ENCODE measurements around the gene MMP14.

Gene MMP14

DNA sequence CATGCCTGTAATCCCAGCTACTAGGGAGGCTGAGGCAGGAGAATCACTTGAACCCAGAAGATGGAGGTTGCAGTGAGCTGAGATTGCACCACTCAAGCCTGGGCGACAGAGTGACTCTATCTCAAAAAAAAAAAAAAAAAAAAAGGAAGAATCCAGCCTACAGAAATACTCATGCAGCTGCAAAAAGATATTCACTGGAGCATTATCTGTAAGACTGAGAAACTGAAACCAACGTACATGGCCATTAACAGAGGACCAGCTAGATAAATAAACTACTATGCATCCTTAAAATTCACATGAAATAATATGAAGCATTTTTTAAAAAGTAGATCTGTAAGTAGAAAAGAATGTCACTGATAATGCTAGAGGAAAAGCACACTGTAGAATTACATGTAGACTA is 24.7 kb upstream of the MMP14 start:
- TF ChIP-seq, protein P1, sequence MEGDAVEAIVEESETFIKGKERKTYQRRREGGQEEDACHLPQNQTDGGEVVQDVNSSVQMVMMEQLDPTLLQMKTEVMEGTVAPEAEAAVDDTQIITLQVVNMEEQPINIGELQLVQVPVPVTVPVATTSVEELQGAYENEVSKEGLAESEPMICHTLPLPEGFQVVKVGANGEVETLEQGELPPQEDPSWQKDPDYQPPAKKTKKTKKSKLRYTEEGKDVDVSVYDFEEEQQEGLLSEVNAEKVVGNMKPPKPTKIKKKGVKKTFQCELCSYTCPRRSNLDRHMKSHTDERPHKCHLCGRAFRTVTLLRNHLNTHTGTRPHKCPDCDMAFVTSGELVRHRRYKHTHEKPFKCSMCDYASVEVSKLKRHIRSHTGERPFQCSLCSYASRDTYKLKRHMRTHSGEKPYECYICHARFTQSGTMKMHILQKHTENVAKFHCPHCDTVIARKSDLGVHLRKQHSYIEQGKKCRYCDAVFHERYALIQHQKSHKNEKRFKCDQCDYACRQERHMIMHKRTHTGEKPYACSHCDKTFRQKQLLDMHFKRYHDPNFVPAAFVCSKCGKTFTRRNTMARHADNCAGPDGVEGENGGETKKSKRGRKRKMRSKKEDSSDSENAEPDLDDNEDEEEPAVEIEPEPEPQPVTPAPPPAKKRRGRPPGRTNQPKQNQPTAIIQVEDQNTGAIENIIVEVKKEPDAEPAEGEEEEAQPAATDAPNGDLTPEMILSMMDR (IDR thresholded peaks at IDR 0.05; ENCODE audit: insufficient read depth, low read length, poor library complexity, severe bottlenecking): no peak
- H3K27me3 ChIP-seq (replicated peaks; ENCODE audit: control insufficient read depth, insufficient read depth, low read length): no peaks in the 10 kb centered on the region
- no peak for DNase-seq (ENCODE audit: extremely low read depth, insufficient read length)
- no peaks in the 10 kb centered on the region; the same call in 1 of the 2 replicates for H3K36me3 ChIP-seq (ENCODE audit: control insufficient read depth, insufficient read depth, low read length)
- H3K4me3 ChIP-seq (replicated peaks; ENCODE audit: low read depth, low read length): no peak overlapping the region

DNA sequence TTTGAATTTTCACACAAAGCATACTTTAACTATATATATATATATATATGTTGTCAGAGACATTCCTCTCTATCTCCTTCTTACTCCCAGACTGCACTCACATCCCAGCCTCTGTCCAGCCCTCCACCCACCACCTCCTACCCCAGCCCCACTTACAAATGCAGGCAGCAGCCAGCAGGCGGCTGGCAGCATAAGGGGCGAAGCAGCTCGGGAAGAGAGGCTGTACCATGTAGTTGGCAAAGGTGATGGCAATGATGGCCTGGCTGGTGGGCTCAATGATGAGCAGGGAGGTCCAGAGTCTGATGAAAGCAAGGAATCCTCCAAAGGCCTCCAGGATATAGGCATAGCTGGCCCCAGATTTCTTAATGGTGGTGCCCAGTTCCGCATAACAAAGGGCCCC is 23.6 kb upstream of the MMP14 start:
- no peak overlapping the region for H3K4me3 ChIP-seq (replicated peaks; ENCODE audit: low read depth, low read length)
- no peaks in the 10 kb centered on the region; the same call in 1 of the 2 replicates for H3K36me3 ChIP-seq (ENCODE audit: control insufficient read depth, insufficient read depth, low read length)

DNA sequence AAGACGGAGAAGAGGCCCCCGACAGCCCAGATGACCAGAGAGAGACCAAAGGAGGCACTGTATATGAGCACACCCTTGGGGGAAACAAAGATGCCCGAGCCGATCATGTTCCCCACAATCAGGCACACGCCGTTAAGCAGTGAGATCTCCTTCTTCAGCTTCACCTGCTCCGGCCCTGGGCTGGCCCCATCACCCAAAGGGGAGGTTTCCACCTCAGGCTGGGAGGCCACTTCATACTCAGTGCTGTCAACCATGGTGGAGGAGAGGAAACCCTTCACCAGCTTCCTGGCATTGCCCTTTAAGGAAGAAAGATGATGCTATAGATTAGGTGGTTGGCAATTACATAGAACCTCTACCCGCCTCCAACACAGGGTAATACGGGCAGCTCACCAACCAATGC is 23.2 kb upstream of the MMP14 start:
- Histone ChIP-seq H3K4me3 (replicated peaks; ENCODE audit: low read depth, low read length) (no peak overlapping the region), H3K36me3 (ENCODE audit: control insufficient read depth, insufficient read depth, low read length) (no peaks in the 10 kb centered on the region; the same call in 1 of the 2 replicates), H3K27me3 (replicated peaks; ENCODE audit: control insufficient read depth, insufficient read depth, low read length) (no peaks in the 10 kb centered on the region)
- DNase-seq (ENCODE audit: extremely low read depth, insufficient read length): no peak
- TF ChIP-seq, protein P1 (IDR thresholded peaks at IDR 0.05; ENCODE audit: insufficient read depth, low read length, poor library complexity, severe bottlenecking): no peak

More for the DNA sequence above, 23.6 kb upstream of the MMP14 start:
- DNase-seq (ENCODE audit: extremely low read depth, insufficient read length): no peak
- TF ChIP-seq, protein P1 (IDR thresholded peaks at IDR 0.05; ENCODE audit: insufficient read depth, low read length, poor library complexity, severe bottlenecking): no peak
- no peaks in the 10 kb centered on the region for H3K27me3 ChIP-seq (replicated peaks; ENCODE audit: control insufficient read depth, insufficient read depth, low read length)

GRCh38 chr14:22814373-22814772 is 22.0 kb upstream of the MMP14 start:
- TF ChIP-seq, protein P1 (IDR thresholded peaks at IDR 0.05; ENCODE audit: insufficient read depth, low read length, poor library complexity, severe bottlenecking): no peak
- no peaks in the 10 kb centered on the region for H3K27me3 ChIP-seq (replicated peaks; ENCODE audit: control insufficient read depth, insufficient read depth, low read length)
- H3K4me3 ChIP-seq (replicated peaks; ENCODE audit: low read depth, low read length): no peak overlapping the region

GRCh38 chr14:22814941-22815713 is 21.3 kb upstream of the MMP14 start, which contains the start of gene SLC7A7:
SLC7A7 (minus strand) TSS chr14:22815435; CDS start chr14:22813398, 2,037 bp downstream.
- H3K27me3 ChIP-seq (replicated peaks; ENCODE audit: control insufficient read depth, insufficient read depth, low read length): no peaks in the 10 kb centered on the region
- H3K36me3 ChIP-seq (ENCODE audit: control insufficient read depth, insufficient read depth, low read length): no peaks in the 10 kb centered on the region; the same call in 1 of the 2 replicates
- DNase-seq (ENCODE audit: extremely low read depth, insufficient read length): no peak
- H3K4me3 ChIP-seq (replicated peaks; ENCODE audit: low read depth, low read length): no peak within 1 kb of the TSS
- TF ChIP-seq, protein P1 (IDR thresholded peaks at IDR 0.05; ENCODE audit: insufficient read depth, low read length, poor library complexity, severe bottlenecking): no peak

More at GRCh38 chr14:22814373-22814772, 22.0 kb upstream of the MMP14 start:
- no peak for DNase-seq (ENCODE audit: extremely low read depth, insufficient read length)
- H3K36me3 ChIP-seq (ENCODE audit: control insufficient read depth, insufficient read depth, low read length): no peaks in the 10 kb centered on the region; the same call in 1 of the 2 replicates
